22Rv1 (cell line): ENCODE measurements around the gene HRCT1.

Experiments used
- H3K27ac ChIP-seq: fragments of 450-650 bp; 2 replicates; pipeline ENCODE4 v1.5.1; 2017
- ZFX ChIP-seq: fragments of 450-650 bp; IDR thresholded peaks from 2 replicates; pipeline ENCODE4 v1.6.1; 2017; ENCODE audit warnings: antibody characterized with exemption, borderline replicate concordance
- TF ChIP-seq, protein P1 (sequence below): fragments of 450-650 bp; IDR thresholded peaks from 2 replicates; pipeline ENCODE4 v1.5.1; 2017; ENCODE audit warnings: mild to moderate bottlenecking

HRCT1 gene

GRCh38 chr9:35919212-35920008, 13.4 kb downstream of the HRCT1 start:
- no peak overlapping the region for H3K27ac ChIP-seq
- TF ChIP-seq ZFX: no peak
- TF ChIP-seq, protein P1, sequence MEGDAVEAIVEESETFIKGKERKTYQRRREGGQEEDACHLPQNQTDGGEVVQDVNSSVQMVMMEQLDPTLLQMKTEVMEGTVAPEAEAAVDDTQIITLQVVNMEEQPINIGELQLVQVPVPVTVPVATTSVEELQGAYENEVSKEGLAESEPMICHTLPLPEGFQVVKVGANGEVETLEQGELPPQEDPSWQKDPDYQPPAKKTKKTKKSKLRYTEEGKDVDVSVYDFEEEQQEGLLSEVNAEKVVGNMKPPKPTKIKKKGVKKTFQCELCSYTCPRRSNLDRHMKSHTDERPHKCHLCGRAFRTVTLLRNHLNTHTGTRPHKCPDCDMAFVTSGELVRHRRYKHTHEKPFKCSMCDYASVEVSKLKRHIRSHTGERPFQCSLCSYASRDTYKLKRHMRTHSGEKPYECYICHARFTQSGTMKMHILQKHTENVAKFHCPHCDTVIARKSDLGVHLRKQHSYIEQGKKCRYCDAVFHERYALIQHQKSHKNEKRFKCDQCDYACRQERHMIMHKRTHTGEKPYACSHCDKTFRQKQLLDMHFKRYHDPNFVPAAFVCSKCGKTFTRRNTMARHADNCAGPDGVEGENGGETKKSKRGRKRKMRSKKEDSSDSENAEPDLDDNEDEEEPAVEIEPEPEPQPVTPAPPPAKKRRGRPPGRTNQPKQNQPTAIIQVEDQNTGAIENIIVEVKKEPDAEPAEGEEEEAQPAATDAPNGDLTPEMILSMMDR: no peak

GRCh38 chr9:35920051-35920620, 14.1 kb downstream of the HRCT1 start:
- no peak overlapping the region for H3K27ac ChIP-seq
- TF ChIP-seq ZFX: no peak

DNA sequence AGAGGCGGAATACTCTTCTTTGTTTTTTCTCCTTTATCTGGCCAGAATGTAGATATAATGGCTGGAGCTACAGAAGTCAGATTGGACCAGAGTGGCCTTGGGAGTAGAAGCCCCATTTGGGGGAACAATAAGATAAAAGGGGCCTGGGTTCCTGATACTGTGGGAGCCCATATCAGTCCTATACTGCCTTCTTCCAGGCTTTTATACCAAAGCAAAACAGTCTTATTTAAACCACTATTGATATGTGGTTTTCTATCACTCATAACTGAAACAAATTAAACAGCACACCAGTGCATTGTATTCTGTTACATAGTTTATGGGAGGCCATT, 17.6 kb downstream of the HRCT1 start:
- no peak overlapping the region for H3K27ac ChIP-seq
- no peak for TF ChIP-seq ZFX
- TF ChIP-seq, protein P1: no peak

- H3K27ac ChIP-seq: no peak overlapping the region
- TF ChIP-seq ZFX: no peak
- TF ChIP-seq, protein P1: no peak
Observed at GRCh38 chr9:35923927-35924763, 18.1 kb downstream of the HRCT1 start.

DNA sequence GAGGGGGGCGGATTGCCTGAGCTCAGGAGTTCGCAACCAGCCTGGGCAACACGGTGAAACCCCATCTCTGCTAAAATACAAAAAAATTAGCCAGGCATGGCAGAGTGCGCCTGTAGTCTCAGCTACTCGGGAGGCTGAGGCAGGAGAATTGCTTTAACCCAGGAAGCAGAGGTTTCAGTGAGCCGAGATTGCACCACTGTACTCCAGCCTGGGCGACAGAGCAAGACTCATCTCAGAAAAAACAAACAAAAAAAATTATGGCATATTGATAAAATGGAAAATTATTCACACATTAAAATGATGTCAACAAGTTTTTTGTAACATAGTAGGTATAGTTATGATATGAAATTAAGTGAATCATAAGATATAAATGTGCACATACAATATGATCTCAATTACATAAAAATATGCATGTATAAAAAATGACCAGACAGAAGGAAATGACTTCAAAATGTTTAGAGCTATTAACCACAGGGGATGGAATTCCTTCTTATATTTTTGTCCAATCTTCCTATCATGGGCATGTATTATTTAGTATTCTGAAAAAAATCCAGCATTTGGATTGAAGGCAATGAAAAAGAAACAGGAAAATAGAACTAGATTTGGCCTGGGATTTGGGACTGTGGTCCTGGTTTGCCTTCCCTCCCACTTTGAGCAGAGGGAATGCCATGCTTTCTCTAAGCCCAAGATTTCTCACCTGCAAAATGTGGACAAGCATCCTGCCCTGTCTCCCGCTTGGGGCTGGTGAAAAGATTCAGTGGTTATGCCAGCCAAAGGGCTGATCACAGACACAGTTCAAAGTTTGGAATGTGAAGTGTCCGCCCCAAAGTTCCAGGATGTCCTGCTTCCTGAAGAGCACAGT, 22.8 kb downstream of the HRCT1 start:
- TF ChIP-seq ZFX: no peak
- TF ChIP-seq, protein P1: no peak
- no peak overlapping the region for H3K27ac ChIP-seq

DNA sequence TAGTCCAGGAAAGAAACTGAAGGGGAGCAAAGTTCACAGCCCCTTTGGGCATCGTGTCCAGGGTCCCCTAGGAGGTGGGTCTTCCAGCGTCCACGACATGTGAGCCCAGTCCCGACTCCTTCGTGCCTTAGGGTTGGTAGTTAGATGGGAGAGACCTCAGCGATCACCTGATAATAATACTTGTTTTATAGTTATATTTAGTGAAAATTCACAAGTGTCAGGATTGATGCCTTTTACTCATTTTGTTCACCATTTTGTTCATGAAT, 23.4 kb downstream of the HRCT1 start:
- H3K27ac ChIP-seq: no peak overlapping the region
- TF ChIP-seq, protein P1: no peak
- TF ChIP-seq ZFX: no peak

DNA sequence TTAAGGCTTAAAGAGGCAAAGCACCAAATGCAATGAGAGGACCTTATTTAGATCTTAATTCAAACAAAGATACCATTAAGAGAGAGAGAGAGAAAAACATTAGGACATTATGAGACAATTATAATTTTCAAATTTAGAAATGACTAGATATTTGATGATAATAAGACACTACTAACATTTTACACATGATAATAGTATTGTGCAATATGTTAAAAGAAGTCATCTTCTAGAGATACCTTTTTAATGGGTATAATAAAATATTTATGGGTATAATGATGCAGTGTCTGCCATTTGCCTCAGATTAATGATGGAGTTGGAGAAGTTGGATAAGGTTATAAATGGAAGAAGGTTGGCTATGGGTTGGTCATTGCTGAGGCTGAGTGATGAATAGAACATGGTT, 24.5 kb downstream of the HRCT1 start:
- no peak overlapping the region for H3K27ac ChIP-seq
- TF ChIP-seq, protein P1: no peak
- no peak for TF ChIP-seq ZFX
